ENCODE measurements around the gene PALLD.
"Not testable (repeated sequence)": the region's sequence is repeated elsewhere in the genome, so short reads cannot be mapped to it uniquely, and the experiment has no call there.

PALLD gene

DNA sequence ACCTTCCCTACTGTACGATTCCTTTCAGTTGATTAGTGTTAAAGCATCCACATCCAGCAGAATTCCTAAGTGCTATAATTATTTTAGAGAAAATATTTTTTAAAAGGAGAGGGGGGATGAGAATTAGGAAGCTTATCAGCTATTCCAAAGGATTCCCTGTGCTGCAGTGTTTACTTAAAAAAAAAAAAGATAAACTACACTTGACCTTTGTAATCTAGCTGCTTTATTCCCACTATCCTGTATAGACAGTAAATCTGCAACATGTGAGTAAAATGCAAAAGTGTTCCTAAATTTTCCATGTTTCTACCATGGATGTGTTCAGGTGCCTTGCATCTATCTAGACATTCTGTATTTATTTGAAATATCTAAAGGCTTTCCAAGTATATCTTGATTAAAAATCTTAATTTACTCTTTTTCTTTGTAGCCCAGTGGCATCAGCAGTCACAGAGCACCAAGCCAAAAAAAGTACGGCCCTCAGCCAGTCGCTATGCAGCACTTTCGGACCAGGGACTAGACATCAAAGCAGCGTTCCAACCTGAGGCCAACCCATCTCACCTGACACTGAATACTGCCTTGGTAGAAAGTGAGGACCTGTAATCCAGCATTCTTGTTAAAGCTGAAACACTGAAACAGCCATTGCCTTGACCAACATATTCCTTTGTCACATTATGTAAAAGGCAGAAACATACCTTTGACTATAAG lies 429.1 kb downstream of the PALLD start:
- FAIRE-seq: no peak

- FAIRE-seq: no peak
Observed at GRCh38 chr4:168928346-168928745, 431.5 kb downstream of the PALLD start.

DNA sequence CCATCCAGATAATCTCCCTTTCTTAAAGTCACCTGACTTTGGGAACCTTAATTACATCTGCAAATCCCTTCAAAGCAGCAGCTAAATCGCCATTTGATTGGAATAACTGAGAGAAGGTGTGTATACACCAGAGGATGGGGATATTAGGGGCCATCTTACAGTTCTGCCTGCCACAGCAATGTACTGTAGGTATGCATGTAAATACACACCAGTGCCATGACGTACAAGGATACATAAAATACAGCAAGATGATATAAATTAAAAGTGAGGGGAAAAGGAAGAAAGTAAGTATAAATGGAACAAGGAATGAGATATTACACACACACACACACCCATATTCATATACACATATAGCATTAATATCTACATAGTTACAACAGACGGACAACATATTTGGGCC lies 432.0 kb downstream of the PALLD start:
- no peak for FAIRE-seq

GRCh38 chr4:168930413-168931196 lies 433.8 kb downstream of the PALLD start:
- FAIRE-seq: no peak

GRCh38 chr4:168931215-168931650 lies 434.4 kb downstream of the PALLD start:
- FAIRE-seq: no peak

GRCh38 chr4:168932138-168932537 lies 435.3 kb downstream of the PALLD start:
- FAIRE-seq: no peak

DNA sequence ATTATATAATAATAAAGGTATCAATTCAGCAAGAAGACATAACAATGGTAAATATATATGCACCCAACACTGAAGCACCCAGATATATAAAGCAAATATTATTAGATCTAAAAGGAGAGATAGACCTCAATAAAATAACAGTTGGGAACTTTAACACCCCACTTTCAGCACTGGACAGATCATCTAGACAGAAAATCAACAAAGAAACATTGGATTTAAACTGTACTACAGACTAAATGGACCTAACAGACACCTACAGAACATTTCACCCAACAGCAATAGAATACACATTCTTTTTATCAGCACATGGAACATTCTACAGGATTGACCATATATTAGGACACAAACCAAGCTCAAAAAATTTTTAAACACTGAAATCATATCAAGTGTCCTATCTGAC lies 436.6 kb downstream of the PALLD start:
- FAIRE-seq: no peak

GRCh38 chr4:168937473-168937872 lies 440.6 kb downstream of the PALLD start:
- not testable (repeated sequence) for FAIRE-seq

- no peak for FAIRE-seq
Observed at GRCh38 chr4:168942985-168943384, 446.1 kb downstream of the PALLD start.

DNA sequence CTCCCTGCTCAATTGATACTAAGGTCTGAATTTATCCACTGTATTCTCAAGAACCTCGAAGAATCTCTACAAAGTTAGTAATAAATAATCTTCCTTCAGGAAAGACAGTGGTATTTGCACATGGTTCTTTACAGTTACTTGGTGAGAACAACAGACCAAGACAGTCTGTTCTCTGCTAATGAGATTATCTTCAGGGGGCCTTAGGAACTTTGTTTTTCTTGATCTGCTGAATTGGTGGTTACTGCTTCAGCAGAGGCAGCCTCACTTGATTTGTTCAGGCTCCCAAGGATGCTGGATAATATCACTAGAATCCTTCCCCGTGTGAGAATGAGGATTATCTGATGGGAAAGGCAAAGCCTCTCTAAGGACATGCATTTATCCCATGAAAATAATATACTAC lies 448.4 kb downstream of the PALLD start:
- FAIRE-seq: no peak

- FAIRE-seq: not testable (repeated sequence)
Observed at GRCh38 chr4:168952821-168953246, 456.0 kb downstream of the PALLD start.

DNA sequence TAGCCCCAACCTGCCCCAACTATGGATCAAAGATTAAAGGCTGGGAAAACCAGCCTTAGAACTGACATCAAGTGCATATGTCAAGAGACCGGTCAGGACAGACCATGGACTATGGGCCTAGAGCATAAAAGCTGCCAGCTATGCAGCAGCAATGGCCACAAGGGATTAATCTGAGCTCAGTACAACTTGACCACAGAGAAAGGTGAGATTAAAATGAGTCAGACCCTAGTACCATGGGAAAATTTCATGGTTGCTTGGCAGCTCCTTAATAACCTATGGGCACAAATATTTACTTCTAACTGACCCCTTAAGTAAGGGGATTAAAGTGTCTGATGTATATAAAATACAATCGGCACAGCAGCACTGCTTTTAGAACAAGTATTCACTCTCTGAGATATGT lies 458.8 kb downstream of the PALLD start:
- FAIRE-seq: no peak

- no peak for FAIRE-seq
Observed at GRCh38 chr4:168960716-168961115, 463.9 kb downstream of the PALLD start.

DNA sequence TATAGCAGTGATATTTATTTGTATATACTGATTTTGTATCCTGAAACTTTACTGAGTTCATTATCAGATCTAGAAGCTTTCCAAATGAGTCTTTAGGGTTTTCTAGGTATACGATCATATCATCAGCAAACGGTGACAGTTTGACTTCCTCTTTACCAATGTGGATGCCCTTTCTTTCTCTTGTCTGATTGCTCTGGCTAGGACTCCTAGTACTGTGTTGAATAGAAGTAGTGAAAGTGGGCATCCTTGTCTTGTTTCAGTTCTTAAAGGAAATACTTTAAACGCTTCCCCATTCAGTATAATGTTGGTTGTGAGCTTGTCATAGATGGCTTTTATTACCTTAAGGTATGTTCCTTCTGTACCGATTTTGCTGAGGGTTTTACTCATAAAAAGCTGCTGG lies 475.7 kb downstream of the PALLD start:
- no peak for FAIRE-seq

Measured in G401.6 (cell line).